ENCODE data around the gene RIN3.
A peak's percentile ranks its signal among the peaks of the same experiment; 100 is the strongest.

RIN3 gene

DNA sequence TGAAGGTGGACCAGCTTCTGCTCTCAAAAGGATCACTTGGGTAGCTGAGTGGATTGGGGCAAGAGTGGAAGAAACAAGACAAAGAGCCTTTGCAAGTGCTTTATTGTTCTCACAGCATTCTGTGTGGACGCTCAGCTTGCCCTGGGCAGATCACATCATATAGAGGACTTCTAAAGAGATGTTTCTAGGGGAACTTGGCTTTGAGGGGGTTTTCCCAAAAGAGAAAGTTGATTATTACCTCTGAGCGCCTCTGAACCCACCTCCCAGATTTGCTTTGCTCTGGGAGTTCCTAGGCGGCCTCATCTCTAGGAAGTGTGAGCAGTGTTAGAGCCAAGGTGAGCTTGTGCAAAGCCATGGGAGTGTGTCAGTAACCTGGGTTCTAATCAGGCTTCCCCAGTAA is 81.7 kb downstream of the RIN3 start:
- TF ChIP-seq CTCF (IDR thresholded peaks at IDR 0.05; ENCODE audit: extremely low read depth, insufficient read depth, missing control alignments): no peak
- no peak for DNase-seq (ENCODE audit: low spot score)
- in situ Hi-C loops (cut with MboI; ENCODE audit: low pct_unique_long_range_greater_than_20kb, low sequenced_read_pairs, unreplicated experiment): loop anchor here (25.0 kb wide), 1 partner anchor 192 kb away; the partner anchor contains the start of gene GOLGA5

DNA sequence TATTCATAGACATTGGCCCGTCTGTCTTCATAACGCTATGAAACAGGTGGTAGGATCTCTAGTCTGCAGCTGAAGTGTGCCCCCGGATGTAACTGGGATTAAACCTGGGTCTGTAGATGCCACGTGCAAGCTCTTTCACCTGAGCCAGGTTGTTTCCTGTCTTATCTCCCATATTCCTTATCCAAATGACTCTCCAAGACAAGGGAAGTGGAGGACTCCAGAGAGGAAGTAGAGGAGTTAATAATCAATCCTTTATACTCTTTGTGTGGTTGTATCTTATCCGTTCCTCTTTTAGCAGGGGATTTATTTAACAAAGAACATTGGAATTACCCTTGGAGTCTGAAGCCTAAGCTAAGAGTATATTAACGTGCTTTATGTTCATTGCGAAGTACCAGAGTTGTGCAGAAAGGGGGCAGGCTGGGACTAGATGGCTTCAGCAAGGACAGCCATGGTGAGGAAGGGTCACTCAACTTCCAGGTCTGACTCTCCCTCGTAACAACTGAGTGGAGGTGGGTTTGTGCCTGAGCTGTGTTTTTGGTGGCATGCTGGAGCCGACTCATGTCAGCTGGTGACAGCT is 82.8 kb downstream of the RIN3 start:
- peak; percentile 36 for TF ChIP-seq CTCF (IDR thresholded peaks at IDR 0.05; ENCODE audit: extremely low read depth, insufficient read depth, missing control alignments)
- in situ Hi-C loops (cut with MboI; ENCODE audit: low pct_unique_long_range_greater_than_20kb, low sequenced_read_pairs, unreplicated experiment): loop anchor here (25.0 kb wide), 1 partner anchor 191 kb away; the partner anchor contains the start of gene GOLGA5
- DNase-seq (ENCODE audit: low spot score): no peak

GRCh38 chr14:92597906-92598905 is 84.6 kb downstream of the RIN3 start:
- in situ Hi-C loops (cut with MboI; ENCODE audit: low pct_unique_long_range_greater_than_20kb, low sequenced_read_pairs, unreplicated experiment): loop anchor here (25.0 kb wide), 1 partner anchor 189 kb away; the partner anchor contains the start of gene GOLGA5
- DNase-seq (ENCODE audit: low spot score): no peak

GRCh38 chr14:92599811-92600210 is 86.2 kb downstream of the RIN3 start:
- TF ChIP-seq CTCF (IDR thresholded peaks at IDR 0.05; ENCODE audit: extremely low read depth, insufficient read depth, missing control alignments): no peak
- no peak for DNase-seq (ENCODE audit: low spot score)
- in situ Hi-C loops (cut with MboI; ENCODE audit: low pct_unique_long_range_greater_than_20kb, low sequenced_read_pairs, unreplicated experiment): loop anchor here (25.0 kb wide), 1 partner anchor 187 kb away; the partner anchor contains the start of gene GOLGA5

More at GRCh38 chr14:92597906-92598905, 84.6 kb downstream of the RIN3 start:
- no peak for TF ChIP-seq CTCF (IDR thresholded peaks at IDR 0.05; ENCODE audit: extremely low read depth, insufficient read depth, missing control alignments)

- DNase-seq (ENCODE audit: low spot score): no peak
- in situ Hi-C loops (cut with MboI; ENCODE audit: low pct_unique_long_range_greater_than_20kb, low sequenced_read_pairs, unreplicated experiment): no loop called here
- TF ChIP-seq CTCF (IDR thresholded peaks at IDR 0.05; ENCODE audit: extremely low read depth, insufficient read depth, missing control alignments): no peak
Measured at GRCh38 chr14:92600318-92601053, 86.9 kb downstream of the RIN3 start.

GRCh38 chr14:92601131-92601710 is 87.6 kb downstream of the RIN3 start:
- DNase-seq (ENCODE audit: low spot score): no peak
- TF ChIP-seq CTCF (IDR thresholded peaks at IDR 0.05; ENCODE audit: extremely low read depth, insufficient read depth, missing control alignments): no peak
- in situ Hi-C loops (cut with MboI; ENCODE audit: low pct_unique_long_range_greater_than_20kb, low sequenced_read_pairs, unreplicated experiment): no loop called here
